Stimulated activated CD4-positive, alpha-beta T cell treated with anti-CD3 and anti-CD28 coated beads, Interleukin-12 subunit alpha, Interleukin-12 subunit beta, amount 100 ng/mL, for 24 hours (primary cell): Measurements from ENCODE around the gene MZT2A.
"Not testable (repeated sequence)": the region's sequence is repeated elsewhere in the genome, so short reads cannot be mapped to it uniquely, and the experiment has no call there.

Experiments used
- DNase-seq, 2 experiments: peaks; one replicate each; pipeline ENCODE4 v3.0.0-alpha.2; 2020; ENCODE audit warnings: low read depth in 2 of 2

Gene MZT2A, protein sequence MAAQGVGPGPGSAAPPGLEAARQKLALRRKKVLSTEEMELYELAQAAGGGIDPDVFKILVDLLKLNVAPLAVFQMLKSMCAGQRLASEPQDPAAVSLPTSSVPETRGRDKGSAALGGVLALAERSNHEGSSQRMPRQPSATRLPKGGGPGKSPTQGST

DNA sequence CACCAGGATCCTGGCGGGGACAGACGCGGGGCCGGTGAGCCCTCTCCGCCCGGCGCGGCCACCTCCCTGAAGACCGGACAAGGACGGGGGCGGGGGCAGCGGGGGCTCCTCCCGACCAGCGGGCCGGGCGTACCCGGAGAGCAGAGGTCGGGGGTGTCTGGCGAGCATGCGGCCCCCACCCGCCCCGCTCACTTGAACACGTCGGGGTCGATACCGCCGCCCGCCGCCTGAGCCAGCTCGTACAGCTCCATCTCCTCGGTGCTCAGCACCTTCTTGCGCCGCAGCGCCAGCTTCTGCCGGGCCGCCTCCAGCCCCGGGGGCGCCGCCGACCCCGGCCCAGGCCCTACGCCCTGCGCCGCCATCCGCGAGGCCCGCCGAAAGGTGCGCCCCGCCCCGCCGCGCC lies at the start of gene MZT2A:
Gene MZT2A, minus strand, starts transcription at position 383 of the 403 bp plus-strand sequence. Its CDS starts 21 bp downstream, at position 362.
- peak in 1 of 2 experiments; percentile 16 for DNase-seq

DNA sequence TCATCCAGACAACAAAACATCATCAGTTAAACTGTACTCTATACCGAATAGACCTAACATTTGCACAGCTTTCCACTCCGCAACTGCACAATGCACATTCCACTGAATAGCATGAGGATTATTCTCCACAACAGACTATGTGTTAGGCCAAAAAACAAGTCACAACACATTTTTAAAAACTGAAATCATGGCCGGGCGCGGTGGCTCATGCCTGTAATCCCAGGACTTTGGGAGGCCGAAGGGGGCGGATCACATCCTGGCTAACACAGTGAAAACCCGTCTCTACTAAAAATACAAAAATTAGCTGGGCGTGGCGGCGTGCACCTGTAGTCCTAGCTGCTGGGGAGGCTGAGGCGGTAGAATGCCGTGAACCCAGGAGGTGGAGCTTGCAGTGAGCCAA lies 46.7 kb upstream of the MZT2A start:
- DNase-seq = not testable (repeated sequence)

DNA sequence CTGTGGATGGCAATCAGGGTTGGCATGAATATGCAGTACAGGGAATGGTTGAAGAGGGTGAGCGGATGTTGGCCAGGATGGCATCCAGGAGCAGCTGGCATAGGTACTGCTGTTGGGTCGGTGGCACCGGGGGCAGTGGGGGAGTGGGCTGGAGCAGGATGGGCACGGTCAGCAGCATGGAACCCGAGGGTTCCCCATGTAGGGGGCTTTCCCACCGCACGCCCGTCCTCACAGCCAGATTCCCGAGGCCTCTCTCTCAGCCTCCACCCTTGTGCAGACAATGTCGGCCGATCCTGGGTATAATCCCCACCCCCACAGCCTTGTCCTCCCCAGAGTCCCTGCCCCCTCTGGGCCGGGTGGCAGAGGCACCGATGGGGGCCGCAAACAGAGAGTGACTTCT lies 44.6 kb upstream of the MZT2A start:
- not testable (repeated sequence) for DNase-seq

DNA sequence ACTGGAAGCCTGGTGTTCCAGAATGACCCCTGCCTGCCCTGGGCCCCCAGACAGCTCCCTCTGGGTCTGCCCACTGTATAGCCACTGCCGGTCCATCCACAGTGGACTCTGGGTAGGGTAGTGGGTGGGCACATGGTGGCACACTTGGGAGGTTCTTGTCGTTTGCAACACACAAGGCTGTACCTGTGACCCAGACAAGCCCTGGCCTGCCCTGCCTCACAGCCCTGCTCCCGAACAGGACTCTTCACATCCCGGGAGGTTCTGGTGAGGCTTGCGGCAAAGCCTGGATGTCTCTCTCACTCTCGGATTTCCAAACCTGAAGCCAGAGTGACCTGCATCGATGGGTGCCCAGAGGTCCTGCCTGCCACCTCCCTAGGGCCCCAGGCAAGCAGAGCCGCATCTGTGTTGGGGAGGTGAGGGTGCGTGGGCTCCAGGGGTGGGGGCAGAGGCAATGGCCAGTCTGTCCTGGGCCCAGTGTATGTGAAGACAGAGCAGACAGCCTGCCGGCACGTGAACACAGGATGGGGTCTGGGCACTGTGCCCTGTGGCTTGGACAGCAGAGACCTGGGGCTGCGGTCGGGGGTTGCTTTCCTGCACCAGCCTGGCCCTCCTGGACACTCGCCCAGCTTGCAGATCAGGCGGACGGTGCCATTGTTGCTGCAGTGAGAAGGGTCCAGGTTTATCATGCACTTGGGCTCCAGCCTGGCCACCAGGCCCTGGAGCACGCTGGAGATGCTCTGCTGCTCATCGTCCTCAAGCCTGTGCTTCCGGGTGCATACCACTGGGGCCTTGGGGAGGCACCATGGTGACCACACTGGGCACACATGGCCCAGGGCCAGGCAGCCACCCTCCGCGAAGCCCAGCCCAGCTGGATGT lies 44.0 kb upstream of the MZT2A start:
- not testable (repeated sequence) for DNase-seq

DNA sequence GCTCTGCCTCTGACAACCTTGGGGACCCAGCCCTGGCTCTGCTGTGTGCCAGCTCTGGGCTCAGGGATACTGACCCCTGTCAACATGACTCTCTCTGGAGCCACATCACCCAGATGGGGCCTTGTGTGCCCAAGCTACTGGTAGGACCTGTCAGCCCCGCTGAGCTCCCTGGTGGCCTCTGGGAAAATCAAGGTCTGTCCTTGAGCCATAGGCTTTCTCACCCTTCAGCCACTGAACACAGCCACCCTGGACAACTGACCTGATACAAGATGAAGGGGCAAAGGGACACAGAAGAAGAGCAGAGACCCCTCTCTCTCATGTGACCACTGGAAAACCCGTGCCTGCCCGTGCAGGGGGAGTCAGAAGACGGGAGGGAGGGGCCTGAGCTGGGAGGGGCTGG lies 43.3 kb upstream of the MZT2A start:
- DNase-seq = no peak

DNA sequence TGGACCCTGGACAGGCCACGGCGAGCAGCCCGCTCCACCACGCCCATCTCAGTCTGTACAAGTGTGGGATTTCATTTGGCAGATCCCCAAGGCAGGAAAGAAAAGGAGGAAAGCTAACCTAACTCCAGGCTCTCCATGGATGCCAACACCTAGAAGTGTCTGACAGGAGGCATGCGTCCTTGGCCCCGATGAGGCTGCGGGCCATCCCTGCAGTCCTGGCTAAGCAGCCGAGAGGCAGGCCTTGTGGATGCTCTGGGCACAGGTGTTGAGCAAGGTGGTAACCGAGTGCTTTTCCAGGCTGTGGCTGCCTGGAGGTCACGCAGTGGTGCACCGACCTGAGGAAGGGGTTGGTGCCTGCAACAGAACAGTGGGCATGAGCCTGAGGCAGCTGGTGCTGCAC lies 42.8 kb upstream of the MZT2A start:
- DNase-seq = not testable (repeated sequence)

DNA sequence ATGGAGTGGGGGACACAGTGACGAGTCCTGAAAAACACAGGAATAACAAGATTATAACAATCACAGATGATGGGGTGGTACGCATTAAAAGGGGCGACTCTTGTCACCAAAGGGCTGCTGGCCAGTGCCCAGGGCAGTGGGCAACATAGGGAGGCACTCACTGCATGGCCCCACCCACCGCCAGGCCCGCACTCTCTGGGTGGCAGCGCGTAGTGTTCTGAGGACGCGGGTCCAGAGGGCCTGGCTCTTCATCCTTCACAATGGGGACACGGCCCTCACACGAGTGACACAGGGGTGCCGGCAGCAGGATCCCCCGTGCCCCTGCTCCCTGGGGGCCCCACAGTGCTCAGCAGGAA lies 42.1 kb upstream of the MZT2A start:
- not testable (repeated sequence) for DNase-seq

DNA sequence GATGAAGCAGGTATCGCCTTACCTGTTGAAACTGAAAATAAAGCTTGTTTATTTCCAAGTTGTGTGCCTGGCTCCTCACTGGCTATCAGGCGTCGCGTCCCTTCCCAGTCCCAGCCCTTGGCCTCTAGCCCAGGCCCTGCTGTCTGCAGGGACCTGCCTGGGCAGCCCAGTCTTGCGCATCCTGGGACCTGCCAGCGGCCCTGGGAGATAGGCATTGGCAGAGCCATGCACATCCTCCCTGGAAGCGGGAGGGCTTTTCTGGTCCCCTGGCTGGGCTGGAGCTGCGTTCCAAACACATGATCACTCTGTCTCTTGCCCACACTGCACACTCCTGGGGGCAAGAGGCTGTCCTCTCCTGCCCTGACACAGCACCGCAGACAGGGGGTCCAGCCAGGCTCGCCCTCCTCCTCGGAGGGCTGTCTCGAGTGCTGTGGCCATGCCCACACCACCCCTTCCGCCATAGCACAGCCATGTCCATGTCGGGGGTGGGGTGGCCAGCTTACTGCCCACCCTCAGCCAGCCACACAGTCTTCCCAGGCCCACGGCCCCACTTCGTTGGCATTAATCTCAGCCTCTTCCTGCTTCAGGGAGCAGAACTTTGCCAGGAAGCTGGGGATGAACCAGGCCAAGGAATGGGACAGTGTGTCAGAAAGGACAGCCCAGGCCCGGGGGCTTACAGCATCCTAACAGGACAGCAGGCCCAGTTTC lies 41.6 kb upstream of the MZT2A start:
- not testable (repeated sequence) for DNase-seq

DNA sequence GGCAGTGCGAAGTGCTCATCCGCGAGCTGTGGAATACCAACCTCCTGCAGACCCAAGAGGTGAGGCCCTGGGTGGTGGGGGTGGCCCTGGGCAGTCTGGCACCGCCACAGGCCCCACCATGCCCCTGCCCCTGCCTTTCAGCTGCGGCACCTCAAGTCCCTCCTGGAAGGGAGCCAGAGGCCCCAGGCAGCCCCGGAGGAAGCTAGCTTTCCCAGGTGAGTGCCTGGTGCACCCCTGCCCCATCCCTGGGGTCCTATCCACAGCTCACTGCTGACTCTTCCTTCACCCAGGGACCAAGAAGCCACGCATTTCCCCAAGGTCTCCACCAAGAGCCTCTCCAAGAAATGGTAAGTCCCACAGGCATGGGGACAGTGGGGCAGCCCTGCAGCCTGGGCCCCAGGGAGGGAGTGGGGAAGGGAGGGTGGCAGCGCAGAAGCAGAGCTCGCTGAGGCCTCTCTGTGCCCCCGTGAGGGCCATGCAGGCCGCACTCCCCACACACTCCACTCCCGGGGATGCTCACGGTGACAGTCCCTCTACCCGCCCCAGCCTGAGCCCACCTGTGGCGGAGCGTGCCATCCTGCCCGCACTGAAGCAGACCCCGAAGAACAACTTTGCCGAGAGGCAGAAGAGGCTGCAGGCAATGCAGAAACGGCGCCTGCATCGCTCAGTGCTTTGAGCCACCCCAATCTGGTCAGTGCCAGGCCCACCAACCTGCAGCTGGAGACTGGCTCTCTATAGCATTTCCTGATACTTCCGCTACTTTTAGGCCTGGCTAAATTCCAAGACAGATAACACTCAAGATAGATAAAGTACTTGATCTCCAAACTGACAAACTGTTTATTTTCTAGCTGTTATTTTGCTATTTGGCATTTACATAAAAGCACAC lies 40.8 kb upstream of the MZT2A start:
- DNase-seq = not testable (repeated sequence)

DNA sequence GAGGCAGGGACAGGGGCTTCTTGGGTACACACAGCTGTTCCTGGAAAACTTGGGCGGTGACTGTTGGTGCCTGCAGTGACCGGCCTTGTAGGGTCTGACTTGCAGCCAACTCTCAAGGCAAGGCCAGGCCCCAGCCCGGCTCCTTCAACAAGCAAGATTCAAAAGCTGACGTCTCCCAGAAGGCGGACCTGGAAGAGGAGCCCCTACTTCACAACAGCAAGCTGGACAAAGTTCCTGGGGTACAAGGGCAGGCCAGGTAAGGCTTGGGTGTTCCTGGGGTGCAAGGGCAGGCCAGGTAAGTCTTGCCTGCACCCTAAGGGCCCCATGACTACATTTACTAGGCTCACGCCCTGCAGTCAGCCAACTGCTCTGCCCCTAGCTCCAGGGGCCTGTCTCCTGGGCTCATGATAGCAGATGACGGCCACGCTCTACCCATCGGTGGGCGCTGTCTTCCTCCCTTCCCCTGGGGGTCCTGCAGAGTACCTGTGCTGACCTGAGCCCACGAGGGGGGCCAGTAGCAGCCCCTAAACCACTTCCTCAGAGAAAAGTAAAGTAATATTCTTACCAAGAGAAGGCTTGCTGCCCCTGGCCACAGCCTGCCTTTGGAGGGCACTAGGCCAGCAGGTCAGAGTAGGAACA lies 39.5 kb upstream of the MZT2A start:
- DNase-seq = not testable (repeated sequence)

DNA sequence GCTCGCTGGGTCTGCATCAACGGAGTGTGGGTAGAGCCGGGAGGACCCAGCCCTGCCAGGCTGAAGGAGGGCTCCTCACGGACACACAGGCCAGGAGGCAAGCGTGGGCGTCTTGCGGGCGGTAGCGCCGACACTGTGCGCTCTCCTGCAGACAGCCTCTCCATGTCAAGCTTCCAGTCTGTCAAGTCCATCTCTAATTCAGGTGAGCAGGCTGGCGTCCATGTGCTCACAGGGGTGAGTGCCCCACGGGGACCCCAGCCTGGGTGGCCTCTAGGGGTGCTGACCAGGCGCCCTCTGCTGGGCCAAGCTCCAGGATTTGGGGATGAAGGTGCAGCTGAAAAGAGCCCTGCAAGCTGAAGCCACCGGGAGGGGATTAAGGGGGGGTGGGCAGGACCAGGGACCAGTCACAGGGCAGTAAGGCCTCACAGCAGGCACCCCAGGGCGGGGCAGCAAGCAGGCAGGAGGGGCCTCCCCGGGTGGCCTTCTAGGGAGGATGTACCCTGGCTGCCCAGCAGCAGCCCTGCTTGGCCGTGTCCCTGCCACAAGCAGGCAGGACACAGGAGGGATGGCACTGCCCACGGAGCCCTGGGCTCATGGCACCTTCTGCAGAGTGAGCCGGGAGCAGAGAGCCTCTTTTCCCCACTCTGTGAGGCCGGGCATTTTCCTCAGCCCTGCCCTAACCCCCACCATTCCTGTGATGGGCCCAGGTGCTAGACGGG lies 38.6 kb upstream of the MZT2A start:
- DNase-seq = not testable (repeated sequence)

DNA sequence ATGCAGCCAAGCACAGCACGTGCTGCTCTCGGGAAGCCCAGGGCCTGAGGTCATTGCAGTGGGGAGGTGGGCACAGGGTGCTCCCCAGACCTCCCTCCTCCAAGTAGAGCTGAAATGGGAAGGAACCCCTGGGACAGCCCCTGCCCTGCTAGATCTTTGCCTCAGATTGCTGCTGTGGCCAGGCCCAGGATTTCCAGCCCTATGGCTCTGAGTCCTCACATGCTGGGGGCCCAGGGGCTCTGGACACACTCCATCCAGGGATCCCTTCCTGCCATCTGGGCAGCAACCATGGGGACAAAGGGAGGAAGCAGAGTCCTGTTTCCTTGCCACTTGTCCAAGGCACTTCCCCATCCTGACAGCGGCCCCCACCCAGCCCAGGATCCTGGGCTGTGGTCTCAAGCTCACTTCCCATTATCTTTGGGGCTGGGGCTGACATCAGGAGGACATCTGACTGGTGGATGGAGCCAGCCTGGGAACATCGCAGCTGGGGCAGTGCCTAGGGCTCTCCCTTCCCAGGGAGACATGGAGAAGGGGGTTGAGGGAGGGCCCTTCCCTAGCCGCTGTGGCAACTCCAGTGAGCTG lies 37.8 kb upstream of the MZT2A start:
- DNase-seq = not testable (repeated sequence)

DNA sequence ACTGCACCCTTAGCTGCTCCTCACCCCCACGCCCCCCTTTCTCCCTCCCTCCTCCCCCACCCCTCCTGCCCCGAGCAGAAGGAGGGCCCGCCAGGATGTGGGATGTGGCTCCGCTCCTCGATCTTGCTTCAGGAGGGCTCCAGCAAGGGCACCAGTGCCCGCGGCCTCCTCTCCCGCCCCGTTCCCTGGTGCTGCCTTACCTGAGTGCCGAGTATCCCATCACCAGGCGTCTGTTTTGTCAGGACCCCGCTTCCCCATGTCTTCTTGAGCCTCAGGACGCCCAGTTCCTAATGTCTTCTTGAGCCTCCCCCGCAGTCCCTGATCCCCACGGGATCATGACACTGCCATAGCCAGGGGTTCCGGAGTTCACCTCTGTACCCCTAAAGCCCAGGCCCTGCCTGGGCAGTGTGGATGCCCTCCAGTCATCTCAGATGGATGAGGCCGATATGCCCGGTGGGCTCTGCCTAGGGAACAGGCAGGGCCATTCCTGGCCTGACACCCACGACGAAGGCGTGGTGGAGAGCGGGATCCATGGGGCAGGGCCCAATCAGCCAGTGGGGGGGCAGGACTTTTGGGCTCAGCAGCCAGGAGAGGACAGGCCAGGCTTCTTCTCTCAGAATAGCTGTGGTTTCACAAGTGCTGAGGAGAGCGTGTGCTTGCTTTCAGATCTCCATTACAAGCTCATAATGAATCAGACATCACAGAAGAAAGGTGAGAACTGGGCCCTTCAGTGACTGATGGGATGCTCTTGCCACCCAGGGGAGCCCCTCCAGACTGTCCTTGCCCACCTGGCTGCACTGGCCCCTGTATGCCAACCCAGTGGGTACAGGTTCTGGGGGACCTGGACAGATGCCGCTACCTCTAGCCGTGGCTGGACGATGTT lies 37.0 kb upstream of the MZT2A start:
- DNase-seq = not testable (repeated sequence)

DNA sequence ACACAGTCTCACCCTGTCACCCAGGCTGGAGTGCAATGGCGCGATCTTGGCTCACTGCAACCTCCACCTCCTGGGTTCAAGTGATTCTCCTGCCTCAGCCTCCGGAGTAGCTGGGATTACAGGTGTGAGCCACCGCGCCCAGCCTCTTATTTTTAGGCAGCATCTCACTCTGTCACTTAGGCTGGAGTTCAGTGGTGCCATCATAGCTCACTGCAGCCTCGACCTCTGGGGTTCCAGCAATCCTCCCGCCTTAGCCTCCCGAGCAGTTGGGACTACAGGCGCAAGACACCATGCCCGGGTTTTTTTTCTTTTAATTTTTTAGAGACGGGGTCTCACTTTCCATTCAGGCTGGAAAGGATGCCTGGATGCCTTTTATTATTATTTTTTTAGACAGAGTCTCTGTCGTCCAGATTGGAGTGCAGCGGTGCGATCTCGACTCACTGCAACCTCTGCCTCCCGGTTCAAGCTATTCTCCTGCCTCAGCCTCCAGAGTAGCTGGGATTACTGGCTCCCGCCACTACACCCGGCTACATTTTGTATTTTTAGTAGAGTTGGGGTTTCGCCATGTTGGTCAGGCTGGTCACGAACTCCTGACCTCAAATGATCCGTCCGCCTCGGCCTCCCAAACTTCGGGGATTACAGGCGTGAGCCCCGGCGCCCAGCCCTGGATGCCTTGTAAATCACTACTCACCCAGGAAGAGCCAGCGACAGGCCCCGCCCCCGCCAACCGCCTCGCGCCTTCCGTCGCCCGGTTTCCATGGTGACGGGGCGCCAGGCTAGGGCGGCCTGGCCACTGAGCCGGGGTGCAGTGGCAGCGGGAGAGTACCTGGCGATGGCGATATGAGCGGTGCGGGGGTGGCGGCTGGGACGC lies 35.2 kb upstream of the MZT2A start, which contains the start of gene CCDC74A:
Gene CCDC74A, plus strand, starts transcription at position 758 of the 871 bp plus-strand sequence. Its CDS starts 83 bp downstream, at position 841.
- DNase-seq = peak; percentile 50 to 77

DNA sequence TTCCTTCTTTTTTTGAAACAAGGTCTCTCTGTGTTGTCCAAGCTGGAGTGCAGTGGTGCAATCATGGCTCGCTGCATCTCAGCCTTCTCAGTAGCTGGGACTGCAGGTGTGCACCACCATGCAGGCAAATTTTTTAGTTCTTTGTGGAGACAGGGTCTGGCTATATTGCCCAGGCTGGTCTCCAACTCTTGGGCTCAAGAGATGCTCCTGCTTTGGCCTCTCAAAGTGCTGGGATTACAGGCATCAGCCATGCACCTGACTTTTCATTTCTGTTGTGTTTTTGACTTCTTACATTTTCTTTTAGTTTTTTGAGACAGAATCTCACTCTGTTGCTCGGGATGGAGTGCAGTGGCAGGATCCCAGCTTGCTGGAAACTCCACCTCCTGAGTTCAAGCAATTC lies 33.1 kb upstream of the MZT2A start:
- not testable (repeated sequence) for DNase-seq

DNA sequence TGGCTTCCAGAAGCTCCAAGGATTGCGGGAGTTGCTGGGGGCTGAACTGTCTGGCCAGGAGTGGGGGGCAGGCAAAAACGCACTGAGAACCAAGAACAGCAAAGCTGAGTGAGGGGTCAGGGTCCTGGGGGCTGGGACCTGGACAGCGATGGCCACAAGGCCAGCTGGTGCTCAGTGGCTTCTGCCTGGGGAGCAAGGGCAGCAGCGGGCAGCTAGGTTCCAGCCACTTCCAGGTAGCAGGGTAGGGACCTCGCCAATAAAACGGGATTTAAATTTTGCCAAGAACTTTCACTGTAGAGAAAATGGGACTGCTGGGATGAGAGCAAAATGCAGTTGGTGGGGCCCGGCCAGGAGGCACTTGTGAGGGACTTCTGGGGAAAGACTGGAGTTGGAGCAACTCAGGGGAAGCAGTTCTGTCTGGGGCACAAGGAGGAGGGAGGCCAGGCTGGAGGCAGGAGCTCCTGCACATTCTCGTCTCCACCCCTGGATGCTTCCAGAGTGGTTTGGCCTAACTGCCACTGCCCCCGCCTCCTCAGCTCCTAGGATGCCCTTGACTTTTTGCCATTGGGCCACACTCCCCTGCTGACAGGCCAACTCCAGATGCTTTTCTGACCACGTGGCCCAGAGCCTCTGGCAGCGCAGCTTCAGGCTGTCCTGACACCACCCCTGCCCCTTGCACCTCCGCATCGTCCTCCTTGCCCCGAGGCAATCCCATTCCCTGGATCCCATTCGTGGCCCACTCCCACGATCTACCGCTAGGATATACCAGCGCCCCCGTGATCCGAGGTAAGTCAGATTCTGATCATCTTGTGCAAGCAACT lies 30.0 kb upstream of the MZT2A start:
- DNase-seq = no peak

DNA sequence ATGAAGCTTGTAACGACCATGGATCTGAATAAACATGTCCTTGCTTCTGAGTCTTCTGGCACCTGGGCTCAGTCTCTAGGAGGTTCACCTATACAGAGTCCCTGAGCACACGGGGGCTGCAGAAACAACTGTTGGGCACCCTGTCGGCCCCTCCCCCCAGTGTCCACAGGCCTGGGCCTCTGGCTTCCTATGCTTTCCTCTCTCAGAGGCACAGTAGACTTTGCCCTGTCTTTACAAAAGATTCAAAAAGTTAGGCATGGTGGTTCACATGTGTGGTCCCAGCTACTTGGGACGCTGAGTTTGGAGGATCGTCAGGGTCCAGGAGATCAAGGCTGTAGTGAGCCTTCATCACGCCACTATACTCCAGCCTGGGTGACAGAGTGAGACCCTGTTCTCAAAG lies 29.3 kb upstream of the MZT2A start:
- not testable (repeated sequence) for DNase-seq
